Psoas muscle (tissue), 8 donors: ENCODE measurements around the gene NPNT. TPM values are rescaled to one million over a fixed set of nuclear protein-coding genes. Genes with fewer than 3 reads are reported as not detected.

Experiments used
- ATAC-seq, 4 donors: fragments of 200-7000 bp; cut with Tn5 transposase; one replicate each; pipeline ENCODE4 v1.9.1; 2020; ENCODE audit warnings: moderate library complexity in 3 of 4, mild to moderate bottlenecking in 2 of 4
- DNase-seq, 2 donors: peaks; one replicate each; pipeline ENCODE4 v3.0.0-alpha.2; 2020
- H3K27ac ChIP-seq: fragments of 200-600 bp; one replicate; pipeline ENCODE4 v1.8.0; 2022
- H3K27me3 ChIP-seq, 3 donors: fragments of 200-600 bp in 1 of 3; one replicate each; pipeline versions ENCODE4 v1.6.1 to v1.8.0; 2013 to 2022; ENCODE audit warnings: low read length in 2 of 3, mild to moderate bottlenecking in 2 of 3, moderate library complexity in 1 of 3; ENCODE audit not compliant: insufficient read depth in 3 of 3
- H3K36me3 ChIP-seq, 2 donors: fragments of 200-600 bp in 1 of 2; one replicate each; pipeline versions ENCODE4 v1.6.1 to v1.8.0; 2013 to 2022; ENCODE audit warnings: low read depth in 1 of 2, mild to moderate bottlenecking in 1 of 2, moderate library complexity in 1 of 2; ENCODE audit not compliant: insufficient read depth in 1 of 2
- H3K4me1 ChIP-seq: fragments of 200-600 bp; one replicate; pipeline ENCODE4 v1.8.0; 2022
- H3K4me3 ChIP-seq: fragments of 200-600 bp; one replicate; pipeline ENCODE4 v1.8.0; 2022; ENCODE audit warnings: mild to moderate bottlenecking
- H3K9me3 ChIP-seq: fragments of 200-600 bp; one replicate; pipeline ENCODE4 v1.8.0; 2022
- WGBS, 3 donors: extraction: QIAGEN DNeasy Blood & Tissue Kit; methylation state at CpG; one replicate each; pipeline versions ENCODE4 v1.1.6 to v1.1.7; 2013; 5-methylcytosine and 5-hydroxymethylcytosine counted together
- intact Hi-C, 2 donors: fragments of 100-400 bp; cut with DNase I; formaldehyde crosslinking; loops; one replicate each; pipeline versions ENCODE4 v1.11.0 to v1.14.2; 2022
- polyA plus RNA-seq, 3 donors: library from polyadenylated mRNA; stranded (reverse); fragments of 200-250 nt; gene quantifications; one replicate each; pipeline ENCODE4 v1.2.3, GENCODE V29; 2013
- total RNA-seq, 4 donors: library from RNA; stranded (reverse); fragmentation: NEBNext Ultra II Directional in 2 of 4; extraction: Animal tissue kit (Norgen Biotek cat#: 25700) in 2 of 4; gene quantifications; one replicate each; pipeline versions ENCODE4 v1.2.1 to v1.2.4, GENCODE V29; 2021 to 2023
- TF ChIP-seq, protein P1 (sequence below): fragments of 200-600 bp; IDR thresholded peaks from one replicate; pipeline ENCODE4 v1.8.0; 2022; ENCODE audit warnings: antibody characterized with exemption
- donor health status: healthy with polysubstance abuse.
- donor health status: DM: no; HTN: no; CAD: no; lungs with moderate emphysema.
- donor health status: Bipolar disorder and iron deficiency.
- donor health status: healthy.
- donor health status: DM: yes; HTN: yes; CAD: no.
- donor health status: DM: no; HTN: no; CAD: no.
- donor health status: DM: no; HTN: no; CAD: no.
- donor health status: DM: yes; HTN: yes; CAD: no.

Gene NPNT
- total and polyA plus RNA-seq, 7 donors: 0.98 to 18.8 (median 4.1) TPM

DNA sequence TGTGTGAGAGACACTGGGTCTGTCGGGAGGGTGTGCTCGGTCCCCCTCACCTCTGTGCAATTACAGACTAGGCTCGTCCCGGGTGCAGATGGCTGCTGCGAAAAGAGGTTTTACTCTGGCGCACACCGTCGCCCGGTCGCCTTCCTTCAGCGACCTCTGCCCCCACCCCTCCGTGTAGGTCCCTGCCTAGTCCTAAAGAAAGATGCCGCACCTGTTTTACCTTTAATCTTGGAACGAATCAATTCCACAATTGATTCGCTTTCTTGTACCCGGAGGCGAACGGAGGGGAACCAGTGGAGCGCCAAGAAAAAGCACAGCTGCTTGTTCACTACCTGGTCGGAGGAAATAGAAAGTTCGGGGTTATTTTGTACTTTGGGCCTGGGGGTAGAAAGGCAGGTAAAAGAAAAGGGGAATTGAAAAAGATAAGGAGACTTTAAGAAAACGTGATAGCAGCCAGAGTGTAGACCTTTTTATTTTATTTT, 1.2 kb downstream of the NPNT start:
- DNase-seq (no peak), ATAC-seq (no peak)
- 11 to 16% (median 13%) methylated on average over 22 of the region's 22 CpGs for WGBS, 3 donors
- Histone ChIP-seq H3K27ac (no peak overlapping the region), H3K9me3 (no peaks in the 10 kb centered on the region), H3K4me1 (no peaks in the 10 kb centered on the region), H3K4me3 (peak overlapping the region; percentile 76), H3K36me3 (no peaks in the 10 kb centered on the region), H3K27me3 (peaks cover 0 to 21% (median 0%) of the 10 kb centered on the region in 3 donors)
- TF ChIP-seq, protein P1, sequence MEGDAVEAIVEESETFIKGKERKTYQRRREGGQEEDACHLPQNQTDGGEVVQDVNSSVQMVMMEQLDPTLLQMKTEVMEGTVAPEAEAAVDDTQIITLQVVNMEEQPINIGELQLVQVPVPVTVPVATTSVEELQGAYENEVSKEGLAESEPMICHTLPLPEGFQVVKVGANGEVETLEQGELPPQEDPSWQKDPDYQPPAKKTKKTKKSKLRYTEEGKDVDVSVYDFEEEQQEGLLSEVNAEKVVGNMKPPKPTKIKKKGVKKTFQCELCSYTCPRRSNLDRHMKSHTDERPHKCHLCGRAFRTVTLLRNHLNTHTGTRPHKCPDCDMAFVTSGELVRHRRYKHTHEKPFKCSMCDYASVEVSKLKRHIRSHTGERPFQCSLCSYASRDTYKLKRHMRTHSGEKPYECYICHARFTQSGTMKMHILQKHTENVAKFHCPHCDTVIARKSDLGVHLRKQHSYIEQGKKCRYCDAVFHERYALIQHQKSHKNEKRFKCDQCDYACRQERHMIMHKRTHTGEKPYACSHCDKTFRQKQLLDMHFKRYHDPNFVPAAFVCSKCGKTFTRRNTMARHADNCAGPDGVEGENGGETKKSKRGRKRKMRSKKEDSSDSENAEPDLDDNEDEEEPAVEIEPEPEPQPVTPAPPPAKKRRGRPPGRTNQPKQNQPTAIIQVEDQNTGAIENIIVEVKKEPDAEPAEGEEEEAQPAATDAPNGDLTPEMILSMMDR: no peak
- intact Hi-C loops: loop anchor here in 1 of 2 donors (2.0 kb wide), 1 partner anchor 60 kb away; no protein-coding TSS in a partner anchor

DNA sequence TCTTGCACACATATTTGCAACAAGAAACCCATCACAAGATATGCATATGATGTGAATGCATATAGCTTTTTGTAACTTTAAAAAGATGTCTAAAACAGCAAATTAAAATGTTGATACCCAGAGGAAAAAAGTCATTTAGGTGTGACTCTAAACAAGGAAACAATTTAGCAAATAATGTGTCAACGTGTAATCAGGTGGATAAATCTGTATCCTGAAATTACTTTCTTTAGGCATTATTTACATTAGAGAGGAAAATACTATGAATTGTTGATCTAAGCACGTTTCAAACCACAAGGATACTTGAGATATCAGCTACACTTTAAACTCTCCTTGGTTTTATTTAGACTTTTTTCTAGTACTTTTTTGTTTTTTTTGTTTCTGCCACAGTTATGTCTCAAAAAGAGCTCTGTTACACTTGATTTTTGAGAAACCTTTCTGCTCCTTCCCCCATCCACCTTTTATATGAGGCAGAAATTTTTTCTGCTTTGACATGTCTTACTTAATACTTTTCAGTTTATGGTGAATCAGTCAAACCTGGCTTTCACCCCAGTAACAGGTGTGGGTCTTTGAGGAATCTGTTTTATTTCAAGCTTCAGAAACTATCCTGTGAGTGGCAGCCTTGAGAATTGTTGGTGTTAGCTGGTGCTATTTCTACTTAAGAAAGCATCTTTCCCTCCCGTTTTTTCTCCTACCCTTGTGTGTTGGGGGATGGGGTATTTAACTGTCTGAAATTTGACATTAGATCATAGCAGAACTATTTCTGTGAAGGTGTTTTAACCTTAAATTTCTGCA, 1.9 kb downstream of the NPNT start:
- intact Hi-C loops: loop anchor here in 1 of 2 donors (2.0 kb wide), 1 partner anchor 60 kb away; no protein-coding TSS in a partner anchor
- H3K27ac ChIP-seq: no peak overlapping the region
- peak overlapping the region; percentile 76 for H3K4me3 ChIP-seq
- DNase-seq (no peak), ATAC-seq (no peak)
- no peaks in the 10 kb centered on the region for H3K36me3 ChIP-seq
- TF ChIP-seq, protein P1: no peak
- no peaks in the 10 kb centered on the region for H3K9me3 ChIP-seq
- 59 to 67% (median 62%) methylated on average over 3 of the region's 3 CpGs for WGBS, 3 donors
- peaks cover 0 to 21% (median 0%) of the 10 kb centered on the region in 3 donors for H3K27me3 ChIP-seq
- no peaks in the 10 kb centered on the region for H3K4me1 ChIP-seq

GRCh38 chr4:105900541-105900940, 5.3 kb downstream of the NPNT start:
- Histone ChIP-seq H3K4me1 (no peaks in the 10 kb centered on the region), H3K4me3 (no peak overlapping the region), H3K9me3 (no peaks in the 10 kb centered on the region), H3K27ac (no peak overlapping the region), H3K36me3 (no peaks in the 10 kb centered on the region), H3K27me3 (peaks cover 0 to 14% (median 0%) of the 10 kb centered on the region in 3 donors)
- ATAC-seq (no peak), DNase-seq (no peak)
- WGBS, 3 donors: 59 to 73% (median 59%) methylated on average over 2 of the region's 2 CpGs
- intact Hi-C loops: no loop called here
- TF ChIP-seq, protein P1: no peak

- Histone ChIP-seq H3K27me3 (no peaks in the 10 kb centered on the region), H3K27ac (no peak overlapping the region), H3K9me3 (no peaks in the 10 kb centered on the region), H3K4me1 (no peaks in the 10 kb centered on the region), H3K36me3 (no peaks in the 10 kb centered on the region), H3K4me3 (no peak overlapping the region)
- 50 to 67% (median 56%) methylated on average over 2 of the region's 2 CpGs for WGBS, 3 donors
- intact Hi-C loops: no loop called here
- TF ChIP-seq, protein P1: no peak
- no peak for DNase-seq
- no peak for ATAC-seq
Observed at GRCh38 chr4:105902550-105903262, 7.4 kb downstream of the NPNT start.
